OCI-LY7 (cell line): ENCODE measurements around the gene KAZALD1. TPM values are rescaled to one million over a fixed set of nuclear protein-coding genes. Genes with fewer than 3 reads are reported as not detected.

Source experiments
- BruUV-seq: library from RNA; stranded (reverse); fragments of 400-500 nt; replicated peaks from 2 replicates; lab custom pipeline; 2021; lab: Mats Ljungman, UMichigan
- CTCF ChIA-PET: fragments of 300-600 bp; sonication (Branson Sonifier 250); formaldehyde crosslinking; loops from one replicate; lab custom pipeline; 2022; ENCODE audit warnings: antibody characterized with exemption; ENCODE audit not compliant: unreplicated experiment; lab: Charles Lee
- POLR2A ChIA-PET: fragments of 300-600 bp; sonication (Branson Sonifier 250); formaldehyde crosslinking; loops from one replicate; lab custom pipeline; 2022; ENCODE audit warnings: antibody characterized with exemption; lab: Charles Lee
- DNase-seq: peaks from one replicate; pipeline ENCODE4 v3.0.0-alpha.2; 2015; ENCODE audit warnings: low spot score
- H2AFZ ChIP-seq: fragments of 200-600 bp; sonication (generic), shearing (Covaris generic); 2 replicates; pipeline ENCODE4 v1.6.1; 2014; ENCODE audit warnings: mild to moderate bottlenecking, antibody characterized with exemption, low read length, moderate library complexity
- H3K27ac ChIP-seq: fragments of 200-600 bp; sonication (generic); 2 replicates; pipeline ENCODE4 v1.5.1; 2014; ENCODE audit warnings: mixed run types, low read depth, mild to moderate bottlenecking, moderate library complexity, low read length, inconsistent platforms; ENCODE audit not compliant: poor library complexity, severe bottlenecking
- H3K36me3 ChIP-seq: fragments of 200-600 bp; sonication (generic); 2 replicates; pipeline ENCODE4 v1.6.1; 2014; ENCODE audit warnings: mild to moderate bottlenecking, antibody characterized with exemption, low read length, moderate library complexity, mixed read lengths; ENCODE audit not compliant: insufficient read depth
- H3K4me1 ChIP-seq: fragments of 200-600 bp; sonication (generic); 2 replicates; pipeline ENCODE4 v1.5.1; 2014; ENCODE audit warnings: mild to moderate bottlenecking, low read length; ENCODE audit not compliant: insufficient read depth, poor library complexity, severe bottlenecking
- H3K4me2 ChIP-seq: fragments of 200-600 bp; sonication (generic); 2 replicates; pipeline ENCODE4 v1.6.1; 2014; ENCODE audit warnings: mild to moderate bottlenecking, low read length
- H3K4me3 ChIP-seq: fragments of 200-600 bp; sonication (generic); 2 replicates; pipeline ENCODE4 v1.5.1; 2014; ENCODE audit warnings: mild to moderate bottlenecking, low read depth, low read length; ENCODE audit not compliant: poor library complexity, severe bottlenecking
- H3K79me2 ChIP-seq: fragments of 200-600 bp; sonication (generic); 2 replicates; pipeline ENCODE4 v1.6.1; 2016; ENCODE audit warnings: low read depth, mild to moderate bottlenecking, low read length, moderate library complexity, mixed read lengths; ENCODE audit not compliant: insufficient read depth
- H3K9me2 ChIP-seq: fragments of 200-600 bp; sonication (generic); 2 replicates; pipeline ENCODE4 v1.6.1; 2016; ENCODE audit warnings: mild to moderate bottlenecking, low read length, mixed read lengths; ENCODE audit not compliant: insufficient read depth
- H3K9me3 ChIP-seq: fragments of 200-600 bp; sonication (generic); 2 replicates; pipeline ENCODE4 v1.6.1; 2014; ENCODE audit warnings: mild to moderate bottlenecking, mixed run types, low read length, mixed read lengths
- H4K20me1 ChIP-seq: fragments of 200-600 bp; sonication (generic); 2 replicates; pipeline ENCODE4 v1.6.1; 2014; ENCODE audit warnings: mild to moderate bottlenecking, antibody characterized with exemption, low read length, moderate library complexity, mixed read lengths; ENCODE audit not compliant: insufficient read depth
- EZH2phosphoT487 ChIP-seq: fragments of 200-600 bp; sonication (generic); IDR thresholded peaks from 2 replicates; pipeline ENCODE4 v1.6.1; 2018; ENCODE audit warnings: low read depth, borderline replicate concordance, mild to moderate bottlenecking, mixed run types, antibody characterized with exemption, low read length, moderate library complexity, mixed read lengths
- intact Hi-C: fragments of 100-400 bp; cut with micrococcal nuclease; formaldehyde crosslinking; loops from one replicate; pipeline ENCODE4 v1.10.0; 2022; ENCODE audit not compliant: unreplicated experiment
- total RNA-seq, 2 experiments: library from RNA; depleted of rRNA in 1 of 2; stranded (reverse); fragments of >200 nt in 1 of 2; shearing (Covaris generic) in 1 of 2; gene quantifications; 2 replicates each; pipeline ENCODE4 v1.2.3, GENCODE V29; 2014 to 2022
- TF ChIP-seq, protein P1 (sequence below): fragments of 200-600 bp; sonication (generic); conservative IDR thresholded peaks from 2 replicates; pipeline ENCODE4 v1.5.1; 2014; ENCODE audit warnings: mild to moderate bottlenecking, antibody characterized with exemption, low read length, moderate library complexity, mixed read lengths

The KAZALD1 gene
- total RNA-seq, 2 experiments from 2014 or later, result 18.8 to 36.4 TPM

DNA sequence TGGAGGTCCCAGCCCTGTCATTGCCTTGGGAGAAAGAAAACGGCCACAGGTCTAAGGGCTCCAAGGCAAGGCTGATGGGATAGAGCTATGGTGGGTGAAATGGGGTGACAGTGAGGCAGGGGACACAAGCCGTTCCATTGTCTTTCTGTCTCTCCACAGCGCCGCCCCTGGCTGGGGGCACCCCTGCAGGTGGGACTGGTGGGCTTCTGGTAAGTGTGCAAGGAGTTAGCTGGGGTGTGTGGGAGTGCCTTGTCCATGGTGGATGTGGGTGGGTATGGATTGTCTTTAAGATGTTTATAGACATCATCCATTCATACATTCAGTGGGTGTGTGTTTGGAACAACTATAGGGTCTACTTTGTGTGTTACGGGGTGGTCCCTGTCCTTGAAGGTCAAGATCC is 23.3 kb upstream of the KAZALD1 start:
- POLR2A ChIA-PET, result no interaction called here

DNA sequence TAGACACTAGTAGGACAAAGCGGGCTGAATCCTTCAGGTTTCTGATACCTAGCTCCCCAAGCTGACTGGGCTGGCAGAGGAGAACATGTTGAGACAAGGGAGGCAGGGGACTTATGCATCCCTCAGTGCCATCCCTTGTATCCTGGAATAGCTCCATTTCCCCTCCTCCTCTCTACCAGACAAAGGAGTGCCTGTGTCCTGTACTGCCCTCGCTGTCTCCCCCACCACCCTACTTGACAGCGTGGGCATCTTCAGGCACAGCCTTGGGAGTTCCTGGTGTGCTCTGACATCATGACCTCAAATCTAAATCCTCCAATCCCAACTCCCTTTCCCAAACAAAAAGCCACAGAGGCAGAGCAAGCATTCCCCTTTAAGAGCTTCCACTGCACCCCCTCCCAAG is 21.7 kb upstream of the KAZALD1 start:
- CTCF ChIA-PET, result interaction anchor here (1.0 kb wide), 1 partner anchor 102 kb away, joined by 3 read pairs; no protein-coding TSS in a partner anchor
- no peaks in the 10 kb centered on the region for H4K20me1 ChIP-seq
- no TSS peak for BruUV-seq
- no peak overlapping the region for H3K4me3 ChIP-seq
- intact Hi-C loops, result no loop called here
- H3K27ac ChIP-seq, result no peak overlapping the region
- H3K9me2 ChIP-seq, result no peaks in the 10 kb centered on the region
- POLR2A ChIA-PET, result no interaction called here
- no peak overlapping the region for H3K4me2 ChIP-seq
- no peak overlapping the region for H2AFZ ChIP-seq
- no peaks in the 10 kb centered on the region for H3K9me3 ChIP-seq
- no peak for DNase-seq
- H3K36me3 ChIP-seq, result no peaks in the 10 kb centered on the region
- H3K79me2 ChIP-seq, result no peaks in the 10 kb centered on the region
- H3K4me1 ChIP-seq, result peaks cover 32% of the 10 kb centered on the region
- no peak for TF ChIP-seq EZH2phosphoT487
- TF ChIP-seq, protein P1, sequence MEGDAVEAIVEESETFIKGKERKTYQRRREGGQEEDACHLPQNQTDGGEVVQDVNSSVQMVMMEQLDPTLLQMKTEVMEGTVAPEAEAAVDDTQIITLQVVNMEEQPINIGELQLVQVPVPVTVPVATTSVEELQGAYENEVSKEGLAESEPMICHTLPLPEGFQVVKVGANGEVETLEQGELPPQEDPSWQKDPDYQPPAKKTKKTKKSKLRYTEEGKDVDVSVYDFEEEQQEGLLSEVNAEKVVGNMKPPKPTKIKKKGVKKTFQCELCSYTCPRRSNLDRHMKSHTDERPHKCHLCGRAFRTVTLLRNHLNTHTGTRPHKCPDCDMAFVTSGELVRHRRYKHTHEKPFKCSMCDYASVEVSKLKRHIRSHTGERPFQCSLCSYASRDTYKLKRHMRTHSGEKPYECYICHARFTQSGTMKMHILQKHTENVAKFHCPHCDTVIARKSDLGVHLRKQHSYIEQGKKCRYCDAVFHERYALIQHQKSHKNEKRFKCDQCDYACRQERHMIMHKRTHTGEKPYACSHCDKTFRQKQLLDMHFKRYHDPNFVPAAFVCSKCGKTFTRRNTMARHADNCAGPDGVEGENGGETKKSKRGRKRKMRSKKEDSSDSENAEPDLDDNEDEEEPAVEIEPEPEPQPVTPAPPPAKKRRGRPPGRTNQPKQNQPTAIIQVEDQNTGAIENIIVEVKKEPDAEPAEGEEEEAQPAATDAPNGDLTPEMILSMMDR, result no peak

More for the DNA sequence above, 23.3 kb upstream of the KAZALD1 start:
- H3K4me1 ChIP-seq, result peaks cover 28% of the 10 kb centered on the region
- BruUV-seq, result no TSS peak
- no peak overlapping the region for H3K4me2 ChIP-seq
- intact Hi-C loops, result no loop called here
- H3K27ac ChIP-seq, result no peak overlapping the region
- H3K9me2 ChIP-seq, result no peaks in the 10 kb centered on the region
- no peak overlapping the region for H3K4me3 ChIP-seq
- TF ChIP-seq EZH2phosphoT487, result no peak
- TF ChIP-seq, protein P1, result no peak
- H3K9me3 ChIP-seq, result no peaks in the 10 kb centered on the region
- H3K36me3 ChIP-seq, result no peaks in the 10 kb centered on the region
- no peak overlapping the region for H2AFZ ChIP-seq
- no peak for DNase-seq
- no peaks in the 10 kb centered on the region for H3K79me2 ChIP-seq
- CTCF ChIA-PET, result no interaction called here
- H4K20me1 ChIP-seq, result no peaks in the 10 kb centered on the region

DNA sequence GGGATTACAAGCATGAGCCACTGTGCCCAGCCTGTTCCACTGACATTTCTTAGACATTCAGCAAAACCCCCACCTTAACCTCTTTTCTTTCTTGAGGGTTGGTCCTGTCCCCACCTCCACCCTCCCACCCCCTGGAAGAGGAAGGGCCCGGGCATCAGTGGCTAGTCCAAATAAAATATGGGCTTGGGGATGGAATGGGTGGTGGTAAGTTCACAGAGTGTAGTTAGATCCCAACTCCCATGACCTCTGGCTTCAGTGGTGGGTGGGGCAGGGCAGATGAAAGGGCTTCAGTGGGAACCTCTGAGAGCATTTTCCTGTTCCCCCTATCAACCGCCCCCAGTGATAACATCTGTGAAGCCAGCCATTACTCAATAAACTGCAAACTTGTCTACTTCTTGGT is 20.9 kb upstream of the KAZALD1 start:
- peaks cover 32% of the 10 kb centered on the region for H3K4me1 ChIP-seq
- no peaks in the 10 kb centered on the region for H3K9me2 ChIP-seq
- TF ChIP-seq, protein P1, result no peak
- TF ChIP-seq EZH2phosphoT487, result no peak
- H3K4me3 ChIP-seq, result no peak overlapping the region
- H3K27ac ChIP-seq, result no peak overlapping the region
- H2AFZ ChIP-seq, result no peak overlapping the region
- DNase-seq, result no peak
- H3K36me3 ChIP-seq, result no peaks in the 10 kb centered on the region
- H4K20me1 ChIP-seq, result no peaks in the 10 kb centered on the region
- intact Hi-C loops, result loop anchor here (1.0 kb wide), 2 partner anchors 27 to 101 kb away; no protein-coding TSS in a partner anchor
- H3K4me2 ChIP-seq, result no peak overlapping the region
- H3K79me2 ChIP-seq, result no peaks in the 10 kb centered on the region
- CTCF ChIA-PET, result interaction anchor here (1.3 kb wide), 1 partner anchor 9 kb away, joined by 3 read pairs; no protein-coding TSS in a partner anchor
- no peaks in the 10 kb centered on the region for H3K9me3 ChIP-seq
- no TSS peak for BruUV-seq
- POLR2A ChIA-PET, result interaction anchor here (0.6 to 1.0 kb wide), 4 partner anchors 11 to 50 kb away, joined by 3 to 8 read pairs (median 4); no protein-coding TSS in a partner anchor
